ENCODE results near the gene RIF1. TPM values are rescaled to one million over a fixed set of nuclear protein-coding genes. Genes with fewer than 3 reads are reported as not detected.

The RIF1 gene
- total RNA-seq, result 25.9 TPM

- DNase-seq (ENCODE audit: low read depth in 2 of 3, low spot score in 2 of 3), result peak; percentile 52 to 86 (median 81)
Measured at GRCh38 chr2:151409601-151410484, at the start of gene RIF1. TSS of gene RIF1 (plus strand) at chr2:151409902. CDS start at chr2:151410424, 522 bp downstream.

DNA sequence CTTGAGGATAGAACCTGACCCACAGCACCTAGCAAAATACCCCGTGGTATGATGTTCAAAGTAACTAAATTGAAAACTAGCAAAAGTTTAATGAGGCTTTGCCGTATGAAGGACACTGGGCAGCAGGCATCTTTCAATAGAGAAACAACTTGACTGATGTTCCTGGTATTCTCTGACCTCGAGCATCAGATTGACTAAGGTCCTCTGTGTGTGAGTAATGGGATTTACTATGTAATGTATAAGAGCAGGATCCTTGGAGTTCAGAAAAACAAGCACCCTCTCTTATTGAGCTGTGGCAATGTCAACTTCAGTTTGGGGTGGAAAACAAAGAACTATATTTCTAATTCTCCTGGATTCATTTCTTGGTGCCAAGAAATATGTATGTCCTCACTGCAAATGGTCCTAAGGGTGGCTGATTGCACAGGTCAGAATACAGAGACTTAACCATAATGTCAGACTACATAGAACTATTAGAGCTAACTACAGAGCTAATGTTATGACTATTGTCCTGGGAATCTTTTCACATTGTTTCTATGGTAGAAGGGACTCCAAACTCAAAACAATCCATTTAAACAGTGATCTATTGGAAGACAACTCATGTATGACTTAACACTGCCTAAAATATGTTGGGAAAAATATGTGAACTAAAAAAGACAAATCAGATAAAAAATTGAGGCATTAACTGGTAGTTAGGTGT, 47.9 kb upstream of the RIF1 start:
- DNase-seq (ENCODE audit: low read depth in 2 of 3, low spot score in 2 of 3), result no peak

DNA sequence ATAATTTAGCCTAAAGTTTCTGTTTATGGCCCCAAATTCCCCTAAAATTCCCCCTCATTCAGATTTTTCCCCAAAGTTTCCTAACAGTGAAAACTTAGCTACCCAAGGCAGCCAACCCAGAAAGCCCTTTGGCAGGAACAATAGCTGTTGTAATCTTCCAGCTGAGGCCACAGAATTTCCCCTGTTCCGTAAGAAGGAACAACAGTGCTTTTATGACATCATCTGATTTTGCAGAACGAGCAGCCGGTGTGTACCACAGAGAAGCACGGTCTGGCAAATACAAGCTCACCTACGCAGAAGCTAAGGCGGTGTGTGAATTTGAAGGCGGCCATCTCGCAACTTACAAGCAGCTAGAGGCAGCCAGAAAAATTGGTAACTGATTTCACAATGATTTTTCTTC, 46.0 kb upstream of the RIF1 start:
- peak in 2 of 3 donors; percentile 40 to 65 for DNase-seq (ENCODE audit: low read depth in 2 of 3, low spot score in 2 of 3)

GRCh38 chr2:151367571-151367970, 42.1 kb upstream of the RIF1 start:
- DNase-seq (ENCODE audit: low read depth in 2 of 3, low spot score in 2 of 3), result no peak

GRCh38 chr2:151374436-151374835, 35.3 kb upstream of the RIF1 start:
- peak in 2 of 3 donors; percentile 26 to 70 for DNase-seq (ENCODE audit: low read depth in 2 of 3, low spot score in 2 of 3)

DNA sequence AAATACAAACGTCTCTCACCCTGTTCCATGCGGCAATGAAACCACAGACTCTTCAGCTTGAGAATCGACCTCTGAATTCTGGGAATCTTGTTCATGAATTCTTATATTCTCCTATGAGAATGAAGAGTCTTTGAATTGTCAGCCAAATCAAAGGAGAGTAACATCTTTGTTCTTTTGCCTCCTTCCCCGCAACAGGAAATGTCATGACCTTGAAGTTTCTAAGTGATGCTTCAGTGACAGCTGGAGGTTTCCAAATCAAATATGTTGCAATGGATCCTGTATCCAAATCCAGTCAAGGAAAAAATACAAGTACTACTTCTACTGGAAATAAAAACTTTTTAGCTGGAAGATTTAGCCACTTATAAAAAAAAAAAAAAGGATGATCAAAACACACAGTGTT, 30.5 kb upstream of the RIF1 start:
- DNase-seq (ENCODE audit: low read depth in 2 of 3, low spot score in 2 of 3), result no peak

- no peak for DNase-seq (ENCODE audit: low read depth in 2 of 3, low spot score in 2 of 3)
Measured at GRCh38 chr2:151380580-151381235, 29.0 kb upstream of the RIF1 start.

DNA sequence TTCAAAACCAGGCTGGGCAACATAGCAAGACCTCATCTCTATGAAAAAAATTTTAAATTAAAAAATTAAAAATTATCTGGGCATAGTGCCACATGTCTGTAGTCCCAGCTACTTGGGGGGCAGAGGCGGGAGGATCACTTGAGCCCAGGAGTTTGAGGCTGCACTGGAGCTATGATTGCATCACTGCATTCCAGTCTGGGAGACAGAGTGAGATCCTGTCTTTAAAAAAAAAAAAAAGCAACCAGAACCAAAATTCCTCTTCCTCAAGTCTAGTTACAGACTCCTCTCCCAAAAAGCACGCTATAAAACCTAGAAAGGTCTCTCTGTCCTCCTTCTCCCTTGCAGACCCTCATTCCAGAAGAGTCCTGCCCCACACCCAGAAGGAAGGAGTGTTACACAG, 28.4 kb upstream of the RIF1 start:
- DNase-seq (ENCODE audit: low read depth in 2 of 3, low spot score in 2 of 3), result no peak

- DNase-seq (ENCODE audit: low read depth in 2 of 3, low spot score in 2 of 3), result no peak
Measured at GRCh38 chr2:151388011-151388410, 21.7 kb upstream of the RIF1 start.

DNA sequence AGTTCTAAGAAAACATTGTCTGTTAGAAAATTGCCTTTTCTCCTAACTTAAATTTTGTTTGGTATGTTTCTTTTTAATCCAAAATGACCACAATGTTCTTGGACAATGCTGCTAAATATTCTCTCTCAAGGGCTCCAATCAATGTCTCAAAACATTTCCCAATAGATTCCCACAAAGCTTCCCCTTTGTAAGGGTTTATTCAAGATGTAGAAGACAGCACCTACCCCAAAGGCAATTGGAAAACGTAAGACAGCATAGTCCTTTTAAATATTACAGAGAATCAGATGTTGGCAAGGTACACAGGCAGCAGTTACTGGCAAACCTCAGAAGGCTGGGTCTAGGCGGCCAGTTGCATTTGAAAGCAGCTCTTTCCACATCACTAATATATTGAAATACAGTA, 18.3 kb upstream of the RIF1 start:
- DNase-seq (ENCODE audit: low read depth in 2 of 3, low spot score in 2 of 3), result no peak

DNA sequence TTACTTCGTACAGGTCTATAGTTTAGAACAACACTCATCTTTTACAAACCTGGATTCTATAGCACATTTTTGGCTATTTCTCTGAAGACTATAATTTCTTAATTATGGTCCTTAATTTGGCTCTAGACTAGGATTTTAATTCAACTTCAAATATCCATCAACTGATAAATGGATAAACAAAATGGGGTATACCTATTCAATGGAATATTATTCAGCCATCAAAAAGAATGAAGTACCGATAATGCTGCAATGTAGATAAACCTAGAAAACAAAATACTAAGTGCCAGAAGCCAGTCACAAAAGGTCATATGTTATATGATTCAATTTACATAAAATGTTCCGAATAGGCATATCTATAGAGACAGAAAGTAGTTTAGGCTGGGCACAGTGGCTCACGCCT, 15.2 kb upstream of the RIF1 start:
- no peak for DNase-seq (ENCODE audit: low read depth in 2 of 3, low spot score in 2 of 3)

DNA sequence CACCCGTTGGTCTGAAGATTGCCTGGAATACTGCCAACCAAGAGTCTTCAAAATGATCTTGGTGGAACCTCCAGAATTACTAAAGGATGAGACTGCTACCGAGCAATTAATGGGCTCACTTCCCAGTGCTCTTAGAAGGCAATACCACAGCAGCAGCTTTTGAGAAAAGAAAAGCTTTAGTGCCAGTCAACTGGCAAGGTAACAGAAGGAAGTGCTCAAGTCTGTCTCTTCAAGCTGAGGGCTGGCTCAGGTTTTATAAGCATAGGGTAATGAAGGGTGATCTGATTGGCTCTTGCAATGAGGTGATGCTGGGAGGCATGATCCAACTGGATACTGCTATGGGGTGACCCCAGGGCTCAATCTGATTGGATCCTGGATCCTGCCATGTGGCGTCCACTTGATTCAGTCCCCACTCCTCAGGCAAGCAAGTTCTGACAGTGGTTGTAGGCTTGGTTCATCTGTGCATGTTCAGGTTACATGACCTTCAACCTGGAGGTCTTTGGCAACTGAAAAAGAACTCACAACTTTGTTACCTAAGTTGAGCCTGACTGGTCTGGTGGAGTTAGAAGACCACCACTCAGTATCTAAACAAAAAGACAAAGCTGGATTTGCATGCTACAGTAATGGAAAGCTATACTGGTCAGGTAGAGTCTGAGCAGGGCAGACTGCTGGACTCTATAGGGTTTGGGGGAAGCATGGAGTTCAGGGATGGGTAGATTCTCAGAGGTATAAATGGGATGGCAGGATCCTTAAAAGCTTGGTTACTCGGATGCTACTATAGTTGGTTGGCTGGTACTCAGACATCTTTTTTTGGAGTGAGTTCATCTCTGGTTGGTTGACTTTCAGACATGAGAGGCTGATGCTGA, 14.0 kb upstream of the RIF1 start:
- no peak for DNase-seq (ENCODE audit: low read depth in 2 of 3, low spot score in 2 of 3)

DNA sequence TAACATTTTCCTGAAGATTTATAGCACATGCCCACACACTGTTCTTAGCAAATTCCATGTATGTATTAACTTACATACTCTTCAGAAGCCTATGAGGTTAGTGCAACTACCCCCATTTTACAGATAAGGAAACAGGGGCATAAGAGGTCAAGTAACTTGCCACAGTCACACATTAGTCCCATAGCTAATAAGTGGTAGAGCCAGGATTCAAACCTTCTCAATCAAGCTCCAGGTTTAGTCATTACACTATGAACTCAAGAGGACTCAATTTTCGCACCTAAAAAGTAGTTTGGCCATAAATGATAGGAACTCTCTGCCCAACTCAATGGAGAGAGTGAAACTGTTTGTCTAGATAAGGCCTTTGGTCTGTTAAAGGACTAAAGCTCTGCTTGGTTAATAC, 9.7 kb upstream of the RIF1 start:
- DNase-seq (ENCODE audit: low read depth in 2 of 3, low spot score in 2 of 3), result no peak

GRCh38 chr2:151401149-151401548, 8.6 kb upstream of the RIF1 start:
- DNase-seq (ENCODE audit: low read depth in 2 of 3, low spot score in 2 of 3), result no peak

DNA sequence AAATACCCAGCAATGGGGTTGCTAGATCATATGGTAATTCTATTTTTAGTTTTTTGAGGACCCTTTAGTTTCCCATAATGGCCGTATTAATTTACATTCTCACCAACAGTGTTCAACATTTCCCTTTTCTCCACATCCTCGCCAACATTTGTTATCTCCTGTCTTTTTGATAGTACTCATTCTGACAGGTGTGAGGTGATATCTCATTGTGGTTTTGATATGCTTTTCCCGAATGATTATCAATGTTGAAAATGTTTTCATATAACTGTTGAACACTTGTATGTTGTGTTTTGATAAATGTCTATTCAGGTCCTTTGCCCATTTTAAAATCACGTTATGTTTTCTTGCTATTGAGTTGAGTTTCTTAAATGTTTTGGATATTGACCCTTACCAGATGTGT, 5.8 kb upstream of the RIF1 start:
- no peak for DNase-seq (ENCODE audit: low read depth in 2 of 3, low spot score in 2 of 3)

DNA sequence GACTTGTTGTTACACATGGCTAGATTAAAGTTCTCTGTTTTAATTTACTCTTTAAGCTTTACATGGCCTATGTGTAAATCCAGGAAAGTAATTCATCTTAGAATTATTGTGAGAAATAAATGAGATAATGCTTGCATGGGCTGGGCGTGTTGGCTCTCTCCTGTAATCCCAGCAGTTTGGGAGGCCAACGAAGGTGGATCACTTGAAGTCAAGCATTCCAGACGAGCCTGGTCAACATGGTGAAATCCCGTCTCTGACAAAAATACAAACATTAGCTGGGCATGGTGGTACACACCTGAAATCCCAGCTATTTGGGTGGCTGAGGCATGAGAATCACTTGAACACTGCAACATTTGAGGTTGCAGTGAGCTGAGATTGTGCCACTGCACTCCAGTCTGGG, 4.3 kb upstream of the RIF1 start:
- no peak for DNase-seq (ENCODE audit: low read depth in 2 of 3, low spot score in 2 of 3)

- DNase-seq (ENCODE audit: low read depth in 2 of 3, low spot score in 2 of 3), result no peak
Measured at GRCh38 chr2:151407281-151407680, 2.4 kb upstream of the RIF1 start.

- DNase-seq (ENCODE audit: low read depth in 2 of 3, low spot score in 2 of 3), result no peak
Measured at GRCh38 chr2:151408788-151409600, 708 bp upstream of the RIF1 start.

DNA sequence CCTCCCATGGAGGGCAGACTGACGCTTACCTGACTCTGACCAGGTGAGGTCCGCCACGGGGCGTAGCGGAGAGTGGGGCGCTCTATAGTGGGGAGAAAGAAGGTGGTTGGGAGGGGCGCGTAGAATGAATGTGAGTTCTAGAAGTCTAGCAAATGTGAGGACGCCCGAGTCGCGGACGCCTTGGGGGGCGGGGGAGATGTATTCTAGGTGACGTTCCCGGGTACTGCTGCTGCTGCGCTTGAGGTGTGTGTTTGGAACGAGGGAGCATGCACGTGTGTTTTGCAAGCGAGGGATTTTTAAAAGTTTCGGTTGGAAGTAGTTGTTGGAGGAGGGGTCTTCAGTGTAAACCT, 758 bp downstream of the RIF1 start:
- DNase-seq (ENCODE audit: low read depth in 2 of 3, low spot score in 2 of 3), result peak; percentile 17 to 35 (median 26)

DNA sequence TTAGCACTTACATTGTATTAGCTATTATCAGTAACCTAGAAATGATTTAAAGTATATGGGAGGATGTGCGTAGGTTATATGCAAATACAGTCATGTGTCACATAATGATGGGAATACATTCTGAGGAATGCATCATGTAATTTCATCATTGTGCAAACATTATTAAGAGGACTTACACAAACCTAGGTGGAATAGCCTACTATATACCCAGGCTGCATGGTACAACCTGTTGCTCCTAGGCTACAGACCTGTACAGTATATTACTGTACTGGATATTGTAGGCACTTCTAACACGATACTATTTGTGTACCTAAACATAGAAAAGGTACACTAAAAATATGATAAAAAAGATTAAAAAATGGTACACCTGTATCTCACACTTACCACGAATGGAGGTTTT, 7.9 kb downstream of the RIF1 start:
- DNase-seq (ENCODE audit: low read depth in 2 of 3, low spot score in 2 of 3), result no peak
